Neural progenitor cell (in vitro differentiated cells): ENCODE measurements around the gene KXD1.

Experiments
- EZH2 ChIP-seq: fragments of 200-600 bp; sonication (generic); IDR thresholded peaks from 2 replicates; pipeline ENCODE4 v1.6.1; 2017; ENCODE audit warnings: antibody characterized with exemption, mild to moderate bottlenecking, moderate library complexity
- EZH2phosphoT487 ChIP-seq: fragments of 200-600 bp; sonication (generic); IDR thresholded peaks from 2 replicates; pipeline ENCODE4 v1.6.1; 2017; ENCODE audit warnings: antibody characterized with exemption
- TF ChIP-seq, protein P1 (sequence below): fragments of 200-600 bp; sonication (generic); IDR thresholded peaks from 2 replicates; pipeline ENCODE4 v1.5.1; 2017; ENCODE audit warnings: antibody characterized with exemption, mild to moderate bottlenecking

- TF ChIP-seq, protein P1, sequence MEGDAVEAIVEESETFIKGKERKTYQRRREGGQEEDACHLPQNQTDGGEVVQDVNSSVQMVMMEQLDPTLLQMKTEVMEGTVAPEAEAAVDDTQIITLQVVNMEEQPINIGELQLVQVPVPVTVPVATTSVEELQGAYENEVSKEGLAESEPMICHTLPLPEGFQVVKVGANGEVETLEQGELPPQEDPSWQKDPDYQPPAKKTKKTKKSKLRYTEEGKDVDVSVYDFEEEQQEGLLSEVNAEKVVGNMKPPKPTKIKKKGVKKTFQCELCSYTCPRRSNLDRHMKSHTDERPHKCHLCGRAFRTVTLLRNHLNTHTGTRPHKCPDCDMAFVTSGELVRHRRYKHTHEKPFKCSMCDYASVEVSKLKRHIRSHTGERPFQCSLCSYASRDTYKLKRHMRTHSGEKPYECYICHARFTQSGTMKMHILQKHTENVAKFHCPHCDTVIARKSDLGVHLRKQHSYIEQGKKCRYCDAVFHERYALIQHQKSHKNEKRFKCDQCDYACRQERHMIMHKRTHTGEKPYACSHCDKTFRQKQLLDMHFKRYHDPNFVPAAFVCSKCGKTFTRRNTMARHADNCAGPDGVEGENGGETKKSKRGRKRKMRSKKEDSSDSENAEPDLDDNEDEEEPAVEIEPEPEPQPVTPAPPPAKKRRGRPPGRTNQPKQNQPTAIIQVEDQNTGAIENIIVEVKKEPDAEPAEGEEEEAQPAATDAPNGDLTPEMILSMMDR: no peak
- TF ChIP-seq EZH2 (no peak), EZH2phosphoT487 (no peak)
Observed at GRCh38 chr19:18587561-18587960, 29.9 kb downstream of the KXD1 start.
